Stimulated activated CD4-positive, alpha-beta T cell treated with anti-CD3 and anti-CD28 coated beads, Interleukin-1b, Interleukin-23, amount 100 ng/mL, for 48 hours (primary cell): ENCODE data around the gene ERC1.

ENCODE experiments used
- DNase-seq: peaks from one replicate; pipeline ENCODE4 v3.0.0-alpha.2; 2020

ERC1 gene

DNA sequence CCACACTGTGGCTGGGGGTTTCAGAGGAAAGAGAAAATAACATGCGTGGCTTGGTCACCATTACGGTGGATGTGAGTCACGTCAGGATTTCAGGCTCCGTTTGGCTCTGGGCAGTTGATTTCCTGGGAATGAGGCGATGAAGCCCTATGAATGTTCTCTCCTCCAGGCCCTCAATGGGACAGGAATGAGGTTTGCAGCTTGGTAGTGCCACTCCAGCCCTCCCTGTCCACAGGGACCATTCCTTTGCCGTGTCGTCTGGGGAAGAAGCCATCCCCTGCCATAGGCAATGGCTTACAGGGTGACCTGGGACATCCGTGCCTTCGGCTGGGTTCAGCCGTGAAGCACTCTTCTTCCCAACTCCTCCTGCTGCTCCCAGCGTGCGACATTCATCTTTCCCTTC is 508.3 kb downstream of the ERC1 start:
- no peak for DNase-seq

- DNase-seq, result no peak
Measured at GRCh38 chr12:1500095-1500801, 509.2 kb downstream of the ERC1 start.

GRCh38 chr12:1501001-1501400 is 510.0 kb downstream of the ERC1 start:
- DNase-seq, result no peak

- no peak for DNase-seq
Measured at GRCh38 chr12:1501695-1502378, 510.8 kb downstream of the ERC1 start.

DNA sequence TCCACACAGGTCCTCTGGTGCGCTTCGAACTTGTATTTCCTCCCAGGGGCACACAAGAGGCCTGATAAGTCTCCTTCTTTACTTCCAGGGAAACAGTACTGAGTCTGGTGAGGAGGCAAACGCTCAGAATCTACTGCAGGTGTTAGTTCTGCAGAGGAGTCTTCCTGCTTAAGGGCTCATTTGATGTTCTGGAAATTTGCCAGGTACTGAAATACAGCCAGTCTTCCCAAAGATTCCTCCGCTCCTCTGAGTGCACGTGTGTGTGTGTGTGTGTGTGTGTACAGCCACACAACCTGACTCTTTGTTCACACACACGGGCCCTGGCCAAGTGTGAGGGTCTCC is 511.3 kb downstream of the ERC1 start:
- no peak for DNase-seq

- DNase-seq, result no peak
Measured at GRCh38 chr12:1502831-1503230, 511.8 kb downstream of the ERC1 start.

DNA sequence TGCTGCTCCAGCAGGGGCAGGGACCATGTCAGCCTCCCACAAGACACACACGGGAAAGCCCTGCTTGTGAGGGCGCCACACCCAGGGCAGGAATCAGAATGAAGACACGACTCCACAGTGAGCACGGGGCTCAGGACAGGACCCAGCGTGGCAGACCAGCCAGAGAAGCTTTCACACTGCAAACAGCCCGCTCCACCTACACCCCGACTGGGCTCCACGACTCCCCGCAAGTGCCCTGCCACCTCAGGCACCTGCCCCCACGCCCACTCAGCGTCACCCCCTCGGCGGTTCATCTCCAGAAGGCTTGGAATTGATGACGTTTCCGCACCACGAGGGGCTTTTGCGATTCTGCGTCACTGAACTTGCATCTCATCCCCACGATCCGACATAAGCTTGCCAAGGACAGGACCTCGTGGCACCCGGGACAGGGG is 512.3 kb downstream of the ERC1 start:
- DNase-seq, result no peak

DNA sequence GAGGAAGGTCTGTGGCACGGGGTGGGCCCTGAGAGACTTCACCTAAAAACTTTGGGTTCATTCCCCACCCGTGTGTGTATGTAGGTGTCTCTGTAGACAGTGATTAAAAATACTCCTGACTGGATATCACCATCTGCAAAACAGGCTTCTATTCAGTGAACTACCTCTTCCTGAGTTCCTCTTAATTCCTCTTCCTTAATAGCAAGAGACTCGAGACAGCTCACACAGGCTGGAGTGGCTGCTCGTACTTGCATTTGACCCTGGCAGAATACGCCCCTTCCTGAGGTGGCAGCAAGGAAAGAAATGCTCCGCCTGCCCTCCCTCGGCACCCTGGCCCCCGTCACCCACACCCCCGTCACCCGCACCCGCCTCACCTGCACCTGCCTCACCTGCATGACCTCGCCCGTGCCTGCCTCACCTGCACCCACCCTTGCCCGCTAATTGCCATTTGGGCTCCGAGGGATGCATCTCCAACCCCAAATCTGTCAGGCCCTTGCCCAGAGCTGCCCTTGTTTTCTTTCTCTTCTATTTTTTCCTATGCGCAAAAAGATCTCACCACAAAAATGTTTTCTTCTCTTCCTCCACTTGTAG is 513.4 kb downstream of the ERC1 start:
- DNase-seq, result no peak

- DNase-seq, result no peak
Measured at GRCh38 chr12:1504895-1505311, 513.9 kb downstream of the ERC1 start.

- DNase-seq, result no peak
Measured at GRCh38 chr12:1505576-1505975, 514.6 kb downstream of the ERC1 start.

DNA sequence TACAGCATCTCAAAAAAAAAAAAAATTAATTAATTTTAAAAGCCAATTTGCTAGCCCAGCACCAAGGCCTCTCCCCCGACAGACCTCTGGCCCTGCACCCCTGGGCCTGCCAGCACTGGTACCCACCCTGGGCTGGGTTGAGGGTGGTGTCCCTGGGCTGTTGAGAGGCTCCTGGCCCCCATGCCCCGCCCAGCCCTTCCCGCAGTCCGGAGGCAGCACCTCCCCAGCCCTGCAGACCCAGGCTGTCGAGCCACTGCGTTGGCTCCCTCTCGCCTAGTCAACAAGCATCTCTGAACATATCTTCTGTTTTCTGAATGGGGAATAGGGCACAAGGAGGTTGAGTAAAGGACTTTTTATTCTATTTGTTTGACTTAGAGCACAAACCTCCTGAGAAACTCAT is 516.3 kb downstream of the ERC1 start:
- DNase-seq, result no peak

- DNase-seq, result no peak
Measured at GRCh38 chr12:1509413-1510052, 518.5 kb downstream of the ERC1 start.

GRCh38 chr12:1510056-1510812 is 519.2 kb downstream of the ERC1 start:
- no peak for DNase-seq

GRCh38 chr12:1515010-1515409 is 524.0 kb downstream of the ERC1 start:
- no peak for DNase-seq

GRCh38 chr12:1515428-1515827 is 524.4 kb downstream of the ERC1 start:
- no peak for DNase-seq

- no peak for DNase-seq
Measured at GRCh38 chr12:1517007-1517406, 526.0 kb downstream of the ERC1 start.

DNA sequence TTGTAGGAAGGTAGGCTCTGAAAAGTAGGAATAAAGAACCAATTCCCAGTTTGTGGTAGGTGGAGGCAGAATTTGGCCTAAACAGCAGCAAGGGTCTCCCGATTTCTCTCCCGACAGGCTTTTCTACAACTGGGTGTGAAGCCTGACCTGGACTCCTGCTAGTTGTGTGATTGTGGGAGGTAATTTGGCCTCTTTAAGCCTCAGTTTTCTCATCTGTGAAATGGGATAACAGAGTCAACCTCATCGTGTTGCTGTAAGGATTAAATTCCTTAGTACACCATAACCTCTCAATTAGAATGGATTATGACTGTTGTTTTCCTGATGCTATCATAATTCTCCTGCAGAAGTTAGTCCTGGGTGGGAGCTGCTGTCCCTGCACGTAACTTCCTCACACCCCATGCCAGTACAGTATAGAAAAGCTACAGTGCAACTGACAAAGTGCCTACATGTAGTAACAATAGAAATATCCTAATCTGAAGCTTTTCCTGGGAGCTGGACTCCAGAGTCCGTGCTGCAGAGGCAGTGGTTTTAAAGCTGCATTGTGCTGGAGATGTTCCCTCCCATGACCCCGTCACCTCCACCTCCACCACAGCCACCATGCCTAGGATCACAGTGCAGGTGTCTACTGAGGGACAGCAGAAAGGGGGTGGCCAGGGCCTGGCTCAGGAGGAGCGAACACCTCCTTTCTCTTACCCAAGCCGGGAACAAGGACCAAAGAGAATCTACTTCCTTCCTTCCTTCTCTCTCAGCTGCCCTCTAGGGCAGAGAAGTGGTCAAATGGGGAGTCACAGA is 526.9 kb downstream of the ERC1 start:
- no peak for DNase-seq

GRCh38 chr12:1518591-1519516 is 527.8 kb downstream of the ERC1 start:
- DNase-seq, result no peak

DNA sequence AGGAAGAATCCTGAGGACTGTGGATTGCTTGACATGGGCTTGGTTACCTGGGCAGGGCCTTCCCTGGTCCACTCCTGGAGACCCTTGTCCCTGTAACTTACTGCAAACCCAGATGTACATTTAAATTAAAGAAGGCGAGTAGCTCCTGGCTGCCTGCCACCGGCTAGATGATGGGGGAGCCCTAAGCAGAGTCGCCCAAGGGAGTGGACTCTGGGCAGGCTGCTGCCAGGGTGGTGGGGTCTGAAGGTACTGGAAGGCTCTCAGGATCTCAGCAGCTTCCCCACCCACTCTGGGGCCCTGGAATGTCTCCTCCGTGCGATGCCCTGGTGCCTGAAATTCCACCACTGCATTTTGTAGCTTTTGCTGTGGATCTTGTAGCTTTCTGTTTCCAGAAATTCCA is 528.6 kb downstream of the ERC1 start:
- no peak for DNase-seq

DNA sequence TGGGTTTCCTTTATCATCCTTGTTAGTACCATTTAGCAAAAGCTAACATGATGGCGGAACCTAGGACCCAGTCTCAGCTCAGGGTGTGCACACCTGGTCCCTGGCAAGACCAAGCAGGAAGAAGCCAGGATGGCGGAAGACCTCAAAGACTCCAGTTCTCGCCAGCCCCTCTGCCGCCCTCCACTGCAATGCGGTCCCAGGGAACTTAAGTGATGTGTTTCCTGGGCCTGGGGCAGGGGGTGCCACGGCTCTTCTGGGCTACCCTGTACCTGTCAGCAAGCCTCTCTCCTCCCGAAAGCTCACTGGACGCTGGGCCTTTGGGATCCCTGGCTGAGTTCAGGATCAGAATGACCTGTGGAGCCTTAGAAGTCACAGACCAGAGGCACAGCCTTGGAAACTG is 532.0 kb downstream of the ERC1 start:
- DNase-seq, result no peak

DNA sequence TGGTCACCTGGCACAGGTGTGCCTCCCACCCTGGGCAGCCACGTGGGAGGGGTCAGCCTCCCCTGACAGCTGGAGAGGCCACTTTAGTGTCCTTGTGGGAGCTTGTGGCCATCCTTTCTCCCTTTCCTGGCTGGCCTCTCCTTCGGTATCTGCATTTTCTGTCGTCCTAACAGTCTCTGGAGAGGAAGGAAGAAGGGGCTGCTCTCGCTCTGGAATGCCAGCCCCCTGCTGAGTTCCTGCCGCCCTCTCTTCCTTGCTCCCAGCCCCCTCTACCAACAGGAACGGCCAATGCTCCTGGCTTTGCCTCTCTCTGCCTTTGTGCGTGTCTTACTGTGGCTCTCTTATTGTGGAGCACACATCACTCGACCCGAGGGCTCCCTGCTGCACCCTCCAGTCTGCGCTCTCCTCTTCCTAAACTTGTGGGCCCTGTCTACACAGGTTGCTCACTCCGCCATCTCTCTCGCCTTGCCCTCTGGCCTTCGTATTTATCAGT is 532.6 kb downstream of the ERC1 start:
- DNase-seq, result no peak
